ENCODE results near the gene OPN4. TPM values are rescaled to one million over a fixed set of nuclear protein-coding genes. Genes with fewer than 3 reads are reported as not detected.
"Not testable (repeated sequence)": the region's sequence is repeated elsewhere in the genome, so short reads cannot be mapped to it uniquely, and the experiment has no call there.

The OPN4 gene
- total RNA-seq, 1 donor from 2014 or later = not detected

DNA sequence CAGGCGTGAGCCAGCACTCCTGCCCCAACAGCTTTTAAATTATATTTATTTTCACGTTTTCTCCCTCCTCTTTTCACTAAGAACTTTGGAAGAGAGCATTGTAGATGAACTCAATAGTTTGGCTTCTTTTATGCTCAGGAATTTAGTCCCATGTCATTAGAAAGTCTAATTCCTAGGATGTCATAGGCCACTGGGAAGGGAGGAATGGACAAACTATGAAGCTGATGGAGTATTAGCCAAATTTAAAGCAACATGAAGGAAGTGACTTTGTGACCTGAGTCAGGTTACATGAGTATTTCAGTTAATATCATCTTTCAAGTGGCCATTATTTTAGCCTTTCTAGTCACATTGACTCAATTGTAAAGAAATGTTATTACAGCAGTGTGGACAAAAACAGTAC, 18.0 kb upstream of the OPN4 start:
- Mint-ChIP-seq H3K4me3 (ENCODE audit: low read depth) (no peak overlapping the region), H3K4me1 (ENCODE audit: low read depth) (no peaks in the 10 kb centered on the region)

GRCh38 chr10:86642021-86642420, 12.3 kb upstream of the OPN4 start:
- intact Hi-C loops (cut with micrococcal nuclease) = no loop called here
- no peak for DNase-seq (ENCODE audit: low spot score)
- no peaks in the 10 kb centered on the region for H3K36me3 Mint-ChIP-seq (ENCODE audit: low read depth)
- no peak overlapping the region for H3K27ac Mint-ChIP-seq
- peaks cover 26% of the 10 kb centered on the region for H3K27me3 Mint-ChIP-seq (ENCODE audit: low read depth)
- peaks cover 7% of the 10 kb centered on the region for H3K9me3 Mint-ChIP-seq
- H3K4me3 Mint-ChIP-seq (ENCODE audit: low read depth) = no peak overlapping the region
- H3K4me1 Mint-ChIP-seq (ENCODE audit: low read depth) = peaks cover 10% of the 10 kb centered on the region

More for the DNA sequence above, 18.0 kb upstream of the OPN4 start:
- intact Hi-C loops (cut with micrococcal nuclease) = no loop called here
- Mint-ChIP-seq H3K9me3 (no peaks in the 10 kb centered on the region), H3K27me3 (ENCODE audit: low read depth) (peaks cover 46% of the 10 kb centered on the region), H3K27ac (no peak overlapping the region), H3K36me3 (ENCODE audit: low read depth) (no peaks in the 10 kb centered on the region)
- DNase-seq (ENCODE audit: low spot score) = no peak

- Mint-ChIP-seq H3K4me3 (ENCODE audit: low read depth) (no peak overlapping the region), H3K36me3 (ENCODE audit: low read depth) (no peaks in the 10 kb centered on the region), H3K27ac (no peak overlapping the region), H3K27me3 (ENCODE audit: low read depth) (peaks cover 25% of the 10 kb centered on the region), H3K4me1 (ENCODE audit: low read depth) (peaks cover 10% of the 10 kb centered on the region), H3K9me3 (peaks cover 7% of the 10 kb centered on the region)
- intact Hi-C loops (cut with micrococcal nuclease) = no loop called here
- DNase-seq (ENCODE audit: low spot score) = no peak
Observed at GRCh38 chr10:86642499-86642898, 11.8 kb upstream of the OPN4 start.

DNA sequence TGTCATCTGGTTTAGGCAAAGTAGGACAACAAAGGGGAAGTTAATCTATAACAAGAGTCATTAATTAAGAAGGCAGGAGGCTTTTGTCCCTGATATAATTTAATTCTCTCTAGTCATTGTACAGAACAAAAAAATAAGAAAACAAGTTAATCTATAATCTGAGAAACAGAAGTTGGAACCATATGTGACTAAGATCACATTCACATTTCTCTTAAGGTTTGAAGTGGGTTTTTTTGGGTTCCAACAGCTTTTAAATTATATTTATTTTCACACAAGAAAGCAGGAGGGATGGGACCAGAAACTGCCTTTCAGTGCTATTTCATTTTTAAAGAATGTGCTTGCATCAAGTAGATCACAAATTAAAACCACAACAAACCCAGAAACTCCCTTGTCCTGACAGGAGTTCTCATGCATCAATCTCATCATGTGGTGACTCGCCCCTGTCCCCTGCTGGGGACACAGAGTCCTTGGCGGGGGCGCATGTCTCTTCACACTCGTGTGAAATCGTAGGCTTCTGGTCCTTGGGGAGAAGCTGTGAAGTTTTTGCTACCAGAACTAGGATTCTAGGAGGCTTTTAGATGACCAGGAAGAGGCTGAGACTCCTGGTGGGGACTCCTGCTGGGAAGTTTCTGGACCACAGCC, 10.1 kb upstream of the OPN4 start:
- H3K27ac Mint-ChIP-seq = no peak overlapping the region
- H3K36me3 Mint-ChIP-seq (ENCODE audit: low read depth) = no peaks in the 10 kb centered on the region
- peaks cover 7% of the 10 kb centered on the region for H3K9me3 Mint-ChIP-seq
- intact Hi-C loops (cut with micrococcal nuclease) = no loop called here
- H3K4me3 Mint-ChIP-seq (ENCODE audit: low read depth) = no peak overlapping the region
- H3K4me1 Mint-ChIP-seq (ENCODE audit: low read depth) = peaks cover 10% of the 10 kb centered on the region
- peaks cover 17% of the 10 kb centered on the region for H3K27me3 Mint-ChIP-seq (ENCODE audit: low read depth)
- no peak for DNase-seq (ENCODE audit: low spot score)

DNA sequence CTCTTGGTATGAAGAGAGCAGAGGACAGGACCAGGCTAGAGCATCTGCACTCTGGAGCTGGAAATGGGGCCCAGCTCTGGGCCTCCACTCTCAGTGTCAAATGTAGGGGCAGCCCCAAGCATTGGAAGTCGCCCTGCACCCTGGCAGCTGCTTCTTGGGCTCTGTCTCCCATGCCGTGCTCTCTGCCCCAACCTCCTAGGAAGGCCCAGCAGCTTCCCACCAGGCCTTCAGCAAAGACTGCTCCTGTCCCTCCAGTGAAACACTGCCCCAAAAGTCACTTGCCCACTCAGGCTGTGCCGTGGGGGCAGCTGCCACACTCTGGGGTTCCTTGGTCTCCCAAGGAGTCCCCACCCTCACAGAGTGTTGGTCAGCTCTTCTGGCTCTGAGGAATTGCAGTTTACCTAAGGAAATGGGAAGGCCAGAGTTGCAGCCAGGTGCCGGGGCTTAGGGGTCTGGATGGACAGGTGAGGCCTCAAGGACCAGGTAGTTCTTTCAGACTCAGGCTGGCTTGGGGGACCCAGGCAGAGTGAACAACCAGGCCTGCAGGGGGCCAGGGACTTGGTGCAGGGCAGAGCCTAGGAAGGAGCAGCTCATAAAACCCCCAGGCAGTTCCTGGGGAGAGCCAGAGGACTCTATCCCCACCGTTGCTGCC, 9.4 kb upstream of the OPN4 start:
- DNase-seq (ENCODE audit: low spot score) = peak; percentile 6
- H3K36me3 Mint-ChIP-seq (ENCODE audit: low read depth) = no peaks in the 10 kb centered on the region
- H3K4me3 Mint-ChIP-seq (ENCODE audit: low read depth) = no peak overlapping the region
- peaks cover 15% of the 10 kb centered on the region for H3K27me3 Mint-ChIP-seq (ENCODE audit: low read depth)
- intact Hi-C loops (cut with micrococcal nuclease) = no loop called here
- no peak overlapping the region for H3K27ac Mint-ChIP-seq
- peaks cover 10% of the 10 kb centered on the region for H3K4me1 Mint-ChIP-seq (ENCODE audit: low read depth)
- H3K9me3 Mint-ChIP-seq = peaks cover 7% of the 10 kb centered on the region

- H3K4me3 Mint-ChIP-seq (ENCODE audit: low read depth); H3K27me3 Mint-ChIP-seq (ENCODE audit: low read depth); H3K27ac Mint-ChIP-seq; intact Hi-C loops (cut with micrococcal nuclease); H3K9me3 Mint-ChIP-seq; H3K36me3 Mint-ChIP-seq (ENCODE audit: low read depth): not testable (repeated sequence)
- peak; percentile 5 for DNase-seq (ENCODE audit: low spot score)
- peaks cover 10% of the 10 kb centered on the region for H3K4me1 Mint-ChIP-seq (ENCODE audit: low read depth)
Observed at GRCh38 chr10:86645621-86646165, 8.7 kb upstream of the OPN4 start.

GRCh38 chr10:86646532-86646931, 7.8 kb upstream of the OPN4 start:
- peaks cover 10% of the 10 kb centered on the region for H3K4me1 Mint-ChIP-seq (ENCODE audit: low read depth)
- peaks cover 7% of the 10 kb centered on the region for H3K27me3 Mint-ChIP-seq (ENCODE audit: low read depth)
- no peak overlapping the region for H3K27ac Mint-ChIP-seq
- intact Hi-C loops (cut with micrococcal nuclease) = no loop called here
- no peaks in the 10 kb centered on the region for H3K36me3 Mint-ChIP-seq (ENCODE audit: low read depth)
- DNase-seq (ENCODE audit: low spot score) = no peak
- H3K9me3 Mint-ChIP-seq = peaks cover 6% of the 10 kb centered on the region
- no peak overlapping the region for H3K4me3 Mint-ChIP-seq (ENCODE audit: low read depth)

DNA sequence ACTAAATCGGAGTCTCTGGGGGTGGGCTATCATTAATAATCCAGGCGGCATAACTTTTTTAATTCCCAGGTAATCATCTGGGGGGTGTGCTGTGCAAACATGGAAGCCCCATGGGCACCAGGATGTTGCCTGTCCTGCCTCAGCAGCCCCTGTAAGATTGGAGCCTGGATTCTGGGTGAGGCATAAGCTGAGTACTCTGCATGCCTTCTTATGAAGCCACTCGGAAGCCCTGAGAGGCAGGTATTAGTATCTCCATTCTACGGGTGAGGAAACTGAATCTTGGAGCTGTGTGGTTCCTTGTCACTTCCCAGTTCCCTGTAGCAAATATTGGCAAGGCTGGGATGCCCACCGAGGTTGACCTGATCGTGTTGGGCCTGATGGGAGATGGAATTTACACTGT, 7.4 kb upstream of the OPN4 start:
- H3K4me3 Mint-ChIP-seq (ENCODE audit: low read depth) = no peak overlapping the region
- no peak overlapping the region for H3K27ac Mint-ChIP-seq
- intact Hi-C loops (cut with micrococcal nuclease) = no loop called here
- DNase-seq (ENCODE audit: low spot score) = no peak
- no peaks in the 10 kb centered on the region for H3K36me3 Mint-ChIP-seq (ENCODE audit: low read depth)
- H3K27me3 Mint-ChIP-seq (ENCODE audit: low read depth) = peaks cover 4% of the 10 kb centered on the region
- H3K9me3 Mint-ChIP-seq = peaks cover 2% of the 10 kb centered on the region
- H3K4me1 Mint-ChIP-seq (ENCODE audit: low read depth) = peaks cover 10% of the 10 kb centered on the region

DNA sequence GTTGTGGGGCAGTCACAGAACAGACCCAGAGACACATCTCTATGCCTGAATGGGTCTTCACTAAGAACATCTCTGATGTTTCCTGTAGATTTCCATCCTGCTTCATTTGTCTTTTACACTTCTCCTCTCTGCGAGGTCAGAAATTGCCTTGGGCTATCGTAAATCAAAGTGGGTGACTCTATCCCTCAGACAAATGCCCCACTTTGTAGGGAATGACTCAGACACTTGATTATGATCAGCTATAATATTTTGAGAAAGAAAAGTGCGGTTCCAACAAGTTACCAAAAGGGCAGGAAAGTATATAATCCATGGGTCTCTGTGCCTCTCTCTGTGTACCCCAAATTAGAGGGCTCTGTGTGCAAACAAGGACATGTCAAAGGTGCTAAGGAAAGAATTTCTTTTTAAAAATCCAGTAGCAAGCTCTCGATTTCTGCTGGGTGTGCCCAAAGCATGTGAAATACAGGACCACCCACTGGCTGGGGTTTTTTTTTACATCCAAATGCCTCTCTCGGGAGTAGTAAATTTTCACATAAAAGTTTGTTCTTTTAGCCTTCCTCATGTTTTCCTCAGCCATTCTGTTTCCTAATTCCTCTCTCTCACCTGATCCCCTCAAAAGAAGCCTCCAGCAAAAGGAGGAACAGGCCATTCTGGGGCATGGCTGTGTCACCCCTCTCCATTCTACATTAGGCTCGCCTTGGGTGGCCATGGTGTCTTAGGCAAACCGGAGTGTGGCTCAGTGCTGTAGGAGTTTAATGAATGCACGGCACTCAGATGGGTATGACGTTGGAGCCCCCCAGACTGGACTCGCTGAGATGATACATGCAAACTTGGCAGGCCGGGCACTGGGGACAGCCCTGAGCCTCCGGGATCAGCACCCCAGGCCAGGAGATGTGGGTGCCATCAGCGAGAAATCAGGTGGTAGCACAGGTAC, 6.3 kb upstream of the OPN4 start:
- Mint-ChIP-seq H3K4me1 (ENCODE audit: low read depth) (peaks cover 10% of the 10 kb centered on the region), H3K4me3 (ENCODE audit: low read depth) (no peak overlapping the region), H3K36me3 (ENCODE audit: low read depth) (no peaks in the 10 kb centered on the region), H3K27ac (no peak overlapping the region), H3K27me3 (ENCODE audit: low read depth) (peaks cover 2% of the 10 kb centered on the region), H3K9me3 (no peaks in the 10 kb centered on the region)
- DNase-seq (ENCODE audit: low spot score) = no peak
- intact Hi-C loops (cut with micrococcal nuclease) = no loop called here

DNA sequence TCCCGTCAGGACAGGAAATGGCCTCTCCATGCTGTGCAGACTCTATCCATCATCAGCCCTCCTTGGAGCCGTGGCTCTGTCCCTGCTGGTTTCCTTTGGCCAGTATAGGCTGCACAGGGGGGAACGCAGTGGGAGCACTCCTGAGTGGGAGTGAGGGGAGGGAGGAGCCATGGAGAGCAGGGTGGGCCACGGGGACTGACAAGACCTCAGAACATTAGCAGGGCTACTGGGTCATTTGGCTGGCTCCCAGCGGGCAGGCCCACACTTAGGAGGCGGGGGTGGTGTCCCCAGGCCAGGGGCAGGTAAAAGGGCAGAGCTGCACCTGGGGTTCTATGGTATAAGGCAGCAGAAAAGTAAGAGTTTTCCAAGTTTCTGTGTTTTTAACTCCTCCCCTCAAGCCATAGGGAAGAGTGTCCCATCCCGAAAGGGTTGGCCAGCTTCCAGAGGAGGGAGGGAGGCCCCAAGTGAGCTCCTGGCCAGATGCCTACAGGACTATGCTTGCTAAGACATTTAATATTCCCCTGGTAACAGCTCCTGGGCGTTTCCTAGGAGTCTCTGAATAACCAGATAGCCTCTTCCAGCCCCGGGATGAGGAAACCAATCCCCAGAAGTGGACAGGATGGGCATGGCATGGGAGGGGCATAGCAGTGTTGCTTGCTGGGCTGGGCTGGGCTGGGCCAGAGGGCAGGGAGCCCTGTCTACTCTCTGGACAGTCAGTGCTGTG, 5.5 kb upstream of the OPN4 start:
- no peak overlapping the region for H3K27ac Mint-ChIP-seq
- H3K36me3 Mint-ChIP-seq (ENCODE audit: low read depth) = no peaks in the 10 kb centered on the region

DNA sequence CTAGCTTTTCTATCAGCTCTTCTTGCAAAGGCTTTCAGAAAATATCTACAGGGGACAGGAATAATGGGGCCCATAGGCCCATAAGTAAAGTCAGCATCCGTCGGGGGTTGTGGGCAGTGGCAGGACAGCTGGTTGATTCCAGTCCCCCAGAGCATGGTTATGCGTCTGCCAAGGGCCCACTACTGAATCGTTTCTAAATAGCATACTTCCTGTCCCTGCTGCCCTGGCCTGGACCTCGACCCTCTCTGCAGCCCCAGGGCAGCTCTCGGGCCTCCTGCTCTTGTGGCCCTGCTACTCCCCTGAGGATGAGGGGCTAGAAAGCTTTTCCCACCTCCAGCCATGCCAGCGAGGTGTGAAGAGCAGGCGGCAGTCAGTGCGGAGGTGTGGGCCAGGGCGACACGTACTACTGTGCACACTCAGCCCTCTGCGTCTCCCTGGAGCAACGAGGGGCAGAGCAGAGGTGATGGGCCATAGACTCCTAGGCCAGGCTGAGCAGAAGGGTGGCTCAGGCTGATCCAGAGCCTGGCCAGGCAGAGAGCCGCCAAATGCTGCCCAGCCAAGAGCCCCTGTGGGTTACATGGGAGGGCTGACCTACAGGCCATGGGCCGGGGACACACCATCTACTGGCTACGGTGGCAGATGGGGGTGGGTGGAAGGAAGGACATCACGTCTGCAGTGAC, 4.7 kb upstream of the OPN4 start:
- intact Hi-C loops (cut with micrococcal nuclease) = no loop called here
- no peaks in the 10 kb centered on the region for H3K4me1 Mint-ChIP-seq (ENCODE audit: low read depth)
- H3K9me3 Mint-ChIP-seq = no peaks in the 10 kb centered on the region
- DNase-seq (ENCODE audit: low spot score) = no peak
- no peak overlapping the region for H3K4me3 Mint-ChIP-seq (ENCODE audit: low read depth)
- H3K27me3 Mint-ChIP-seq (ENCODE audit: low read depth) = peaks cover 2% of the 10 kb centered on the region
- H3K27ac Mint-ChIP-seq = no peak overlapping the region
- no peaks in the 10 kb centered on the region for H3K36me3 Mint-ChIP-seq (ENCODE audit: low read depth)

More for the DNA sequence above, 5.5 kb upstream of the OPN4 start:
- intact Hi-C loops (cut with micrococcal nuclease) = no loop called here
- Mint-ChIP-seq H3K9me3 (no peaks in the 10 kb centered on the region), H3K4me1 (ENCODE audit: low read depth) (peaks cover 2% of the 10 kb centered on the region), H3K4me3 (ENCODE audit: low read depth) (no peak overlapping the region), H3K27me3 (ENCODE audit: low read depth) (peaks cover 2% of the 10 kb centered on the region)
- DNase-seq (ENCODE audit: low spot score) = no peak

- no peaks in the 10 kb centered on the region for H3K36me3 Mint-ChIP-seq (ENCODE audit: low read depth)
- H3K4me3 Mint-ChIP-seq (ENCODE audit: low read depth) = no peak overlapping the region
- no peaks in the 10 kb centered on the region for H3K9me3 Mint-ChIP-seq
- DNase-seq (ENCODE audit: low spot score) = no peak
- H3K4me1 Mint-ChIP-seq (ENCODE audit: low read depth) = no peaks in the 10 kb centered on the region
- intact Hi-C loops (cut with micrococcal nuclease) = no loop called here
- H3K27ac Mint-ChIP-seq = no peak overlapping the region
- peaks cover 2% of the 10 kb centered on the region for H3K27me3 Mint-ChIP-seq (ENCODE audit: low read depth)
Observed at GRCh38 chr10:86650151-86650550, 4.2 kb upstream of the OPN4 start.

All from activated T-helper 2 cell treated with anti-CD3 and anti-CD28 coated beads, Interferon-gamma antibody, Interleukin-2, Interleukin-4, amounts not matched to agents 10 μg/mL and 5 μg/mL and 100 μg/mL, durations not matched to agents 14 hours and 24 hours and 36 hours (primary cell).